H1 (cell line): ENCODE data around the gene PTPRE. TPM values are rescaled to one million over a fixed set of nuclear protein-coding genes. Genes with fewer than 3 reads are reported as not detected.

ENCODE experiments used
- CTCF ChIA-PET: fragments of 300-600 bp; sonication (Branson Sonifier 250); formaldehyde crosslinking; loops from one replicate; lab custom pipeline; 2021; ENCODE audit not compliant: partially characterized antibody; lab: Charles Lee
- POLR2A ChIA-PET: fragments of 300-600 bp; sonication (Branson Sonifier 250); formaldehyde crosslinking; loops from one replicate; lab custom pipeline; 2021; ENCODE audit warnings: inconsistent platforms; ENCODE audit not compliant: partially characterized antibody; lab: Charles Lee
- DNase-seq, 2 experiments: peaks; one replicate each; pipeline versions ENCODE4 v3.0.0 to v3.0.0-alpha.2; 2010 to 2022; ENCODE audit warnings: low spot score in 2 of 2, low read depth in 1 of 2, mixed read lengths in 1 of 2
- FAIRE-seq: peaks from 2 replicates; lab custom pipeline; 2011; peaks lifted over from hg19 to GRCh38; lab: Jason Lieb, UNC
- H2AFZ ChIP-seq: 2 replicates; pipeline ENCODE4 v1.8.1; 2012; ENCODE audit warnings: low read length, inconsistent platforms
- H2AK5ac ChIP-seq: 2 replicates; pipeline ENCODE4 v1.6.1; 2013; ENCODE audit warnings: low read depth, low read length
- H2BK120ac ChIP-seq: replicated peaks from 2 replicates; pipeline ENCODE3; 2013; ENCODE audit warnings: low read depth, low read length, inconsistent platforms
- H2BK12ac ChIP-seq: 2 replicates; pipeline ENCODE4 v1.6.1; 2013; ENCODE audit warnings: low read depth, low read length
- H2BK15ac ChIP-seq: 2 replicates; pipeline ENCODE4 v1.6.1; 2013; ENCODE audit warnings: low read length
- H2BK20ac ChIP-seq: 2 replicates; pipeline ENCODE4 v1.6.1; 2013; ENCODE audit warnings: low read length
- H2BK5ac ChIP-seq: 2 replicates; pipeline ENCODE4 v1.6.1; 2013; ENCODE audit warnings: low read depth, low read length
- H3K14ac ChIP-seq: 2 replicates; pipeline ENCODE4 v1.6.1; 2013; ENCODE audit warnings: inconsistent platforms; ENCODE audit not compliant: insufficient read length
- H3K18ac ChIP-seq: 2 replicates; pipeline ENCODE4 v1.6.1; 2013; ENCODE audit warnings: low read length; ENCODE audit errors: extremely low read depth
- H3K23ac ChIP-seq: 2 replicates; pipeline ENCODE4 v1.6.1; 2013; ENCODE audit warnings: inconsistent platforms; ENCODE audit not compliant: insufficient read length
- H3K23me2 ChIP-seq: 2 replicates; pipeline ENCODE4 v1.6.1; 2013; ENCODE audit warnings: low read depth, low read length
- H3K27ac ChIP-seq: 2 replicates; pipeline ENCODE4 v1.6.1; 2011; ENCODE audit warnings: low read depth, low read length, inconsistent platforms
- H3K27me3 ChIP-seq, 4 experiments: replicated peaks in 1 of 4; 1 replicate in 1 of 4; 2 replicates in 3 of 4; pipeline versions ENCODE4 v1.6.1 to v1.8.1; 2011 to 2013; ENCODE audit warnings: low read length in 3 of 4, mild to moderate bottlenecking in 3 of 4, inconsistent platforms in 2 of 4, mixed read lengths in 2 of 4, moderate library complexity in 1 of 4; ENCODE audit not compliant: control insufficient read depth in 3 of 4, insufficient read depth in 3 of 4; ENCODE audit errors: extremely low read depth in 1 of 4
- H3K36me3 ChIP-seq, 4 experiments: 2 replicates each; pipeline versions ENCODE4 v1.6.1 to v1.8.1; 2011 to 2013; ENCODE audit warnings: mild to moderate bottlenecking in 4 of 4, low read length in 3 of 4, moderate library complexity in 2 of 4, control low read depth in 1 of 4, inconsistent platforms in 1 of 4; ENCODE audit not compliant: insufficient read depth in 4 of 4, control insufficient read depth in 2 of 4
- H3K4ac ChIP-seq: replicated peaks from 2 replicates; pipeline ENCODE3; 2013; ENCODE audit warnings: low read length, low read depth, mixed read lengths, inconsistent platforms; ENCODE audit not compliant: insufficient read length
- H3K4me1 ChIP-seq, 4 experiments: replicated peaks in 1 of 4; 1 replicate in 1 of 4; 2 replicates in 3 of 4; pipeline versions ENCODE4 v1.6.1 to v1.8.1; 2011 to 2013; ENCODE audit warnings: low read length in 3 of 4, inconsistent platforms in 2 of 4, mixed read lengths in 1 of 4; ENCODE audit not compliant: insufficient read depth in 4 of 4, control insufficient read depth in 3 of 4
- H3K4me2 ChIP-seq, 2 experiments: 2 replicates each; pipeline versions ENCODE4 v1.6.1 to v1.8.1; 2011 to 2013; ENCODE audit warnings: low read depth in 2 of 2, low read length in 2 of 2, control low read depth in 1 of 2, inconsistent platforms in 1 of 2, mild to moderate bottlenecking in 1 of 2; ENCODE audit not compliant: insufficient read depth in 1 of 2
- H3K4me3 ChIP-seq, 4 experiments: fragments of 200-600, 300-600 bp in 1 of 4; sonication (generic), shearing (Covaris generic), sonication (Bioruptor Twin) in 1 of 4; 2 replicates each; pipeline versions ENCODE4 v1.5.1 to v1.8.1; 2011 to 2016; ENCODE audit warnings: low read length in 4 of 4, low read depth in 3 of 4, control low read depth in 2 of 4, inconsistent platforms in 2 of 4, mild to moderate bottlenecking in 2 of 4, mixed read lengths in 1 of 4, moderate library complexity in 1 of 4; ENCODE audit not compliant: insufficient read depth in 2 of 4; ENCODE audit errors: extremely low read depth in 1 of 4
- H3K56ac ChIP-seq: replicated peaks from 2 replicates; pipeline ENCODE3; 2013; ENCODE audit warnings: low read depth, mild to moderate bottlenecking, mixed read lengths, low read length, inconsistent platforms; ENCODE audit not compliant: insufficient read length
- H3K79me1 ChIP-seq: 2 replicates; pipeline ENCODE4 v1.6.1; 2013; ENCODE audit warnings: low read depth, low read length, control low read depth
- H3K79me2 ChIP-seq, 2 experiments: 2 replicates each; pipeline versions ENCODE4 v1.6.1 to v1.8.1; 2012 to 2013; ENCODE audit warnings: low read length in 2 of 2, mild to moderate bottlenecking in 2 of 2, inconsistent platforms in 1 of 2; ENCODE audit not compliant: insufficient read depth in 2 of 2, control insufficient read depth in 1 of 2
- H3K9ac ChIP-seq, 4 experiments: replicated peaks in 1 of 4; 1 replicate in 1 of 4; 2 replicates in 3 of 4; pipeline versions ENCODE4 v1.6.1 to v1.8.1; 2011 to 2013; ENCODE audit warnings: low read depth in 3 of 4, low read length in 3 of 4, control low read depth in 2 of 4, mild to moderate bottlenecking in 2 of 4, moderate library complexity in 2 of 4, inconsistent platforms in 1 of 4; ENCODE audit errors: extremely low read depth in 1 of 4
- H3K9me3 ChIP-seq, 2 experiments: 2 replicates each; pipeline versions ENCODE4 v1.6.1 to v1.8.1; 2012 to 2013; ENCODE audit warnings: mild to moderate bottlenecking in 2 of 2, moderate library complexity in 2 of 2, control low read depth in 1 of 2, inconsistent platforms in 1 of 2, low read depth in 1 of 2, low read length in 1 of 2, mixed read lengths in 1 of 2; ENCODE audit not compliant: insufficient read depth in 2 of 2
- H4K20me1 ChIP-seq, 2 experiments: replicated peaks in 1 of 2; 2 replicates each; pipeline versions ENCODE3 to v1.8.1; 2011 to 2013; ENCODE audit warnings: inconsistent platforms in 2 of 2, low read length in 2 of 2, mild to moderate bottlenecking in 1 of 2; ENCODE audit not compliant: insufficient read depth in 2 of 2, control insufficient read depth in 1 of 2
- H4K5ac ChIP-seq: 2 replicates; pipeline ENCODE4 v1.6.1; 2013; ENCODE audit warnings: low read length, low read depth, mixed read lengths, inconsistent platforms; ENCODE audit not compliant: insufficient read length
- H4K8ac ChIP-seq: 2 replicates; pipeline ENCODE4 v1.8.0; 2013; ENCODE audit warnings: mild to moderate bottlenecking, moderate library complexity, low read length, inconsistent platforms; ENCODE audit not compliant: insufficient read depth; ENCODE audit errors: extremely low read depth
- H4K91ac ChIP-seq: replicated peaks from 2 replicates; pipeline ENCODE3; 2013; ENCODE audit warnings: low read length, mixed read lengths, inconsistent platforms; ENCODE audit not compliant: insufficient read length
- CTBP2 ChIP-seq: IDR thresholded peaks from 2 replicates; pipeline ENCODE4 v1.7.0; 2011; ENCODE audit warnings: borderline replicate concordance, mild to moderate bottlenecking, moderate library complexity, mixed read lengths, low read length; ENCODE audit not compliant: insufficient read depth, insufficient read length
- POU5F1 ChIP-seq: IDR thresholded peaks from 2 replicates; pipeline ENCODE4 v1.6.1; 2011; ENCODE audit warnings: low read depth, mild to moderate bottlenecking, low read length, moderate library complexity
- WGBS, 2 experiments: shearing (Covaris generic) in 1 of 2; methylation state at CpG; one replicate each; pipeline versions ENCODE4 v1.1.6 to v1.1.7; 2013 to 2015; ENCODE audit warnings: low lambda C conversion rate in 2 of 2, mixed read lengths in 2 of 2, inconsistent platforms in 1 of 2, low coverage in 1 of 2, missing lambda C conversion rate in 1 of 2; ENCODE audit not compliant: insufficient replicate concordance in 2 of 2, insufficient coverage in 1 of 2, insufficient read length in 1 of 2; ENCODE audit errors: extremely low coverage in 1 of 2, missing lambda C conversion rate in 1 of 2; 5-methylcytosine and 5-hydroxymethylcytosine counted together
- polyA plus RNA-seq, 7 experiments: library from polyadenylated mRNA; depleted of rRNA in 3 of 7; stranded (reverse) in 5 of 7; unstranded in 2 of 7; fragments of >200 nt in 5 of 7; fragments of 200-250 nt in 2 of 7; gene quantifications; 1 replicate in 5 of 7; 2 replicates in 1 of 7; 4 replicates in 1 of 7; pipeline versions ENCODE4 v1.2.1 to v1.2.3, GENCODE V29; 2011 to 2013; ENCODE audit warnings: missing spikeins in 2 of 7, mixed read lengths in 2 of 7
- total RNA-seq: library from RNA; stranded (reverse); fragmentation: NEBNext Ultra II Directional; extraction: Animal tissue kit (Norgen Biotek cat#: 25700); gene quantifications from 2 replicates; pipeline ENCODE4 v1.2.1, GENCODE V29; 2021

PTPRE gene
- total and polyA plus RNA-seq, 2 of the 8 experiments (the other 6 are each of a cell fraction or from before 2014, with no cell fraction given) = 0.33 to 0.54 TPM

DNA sequence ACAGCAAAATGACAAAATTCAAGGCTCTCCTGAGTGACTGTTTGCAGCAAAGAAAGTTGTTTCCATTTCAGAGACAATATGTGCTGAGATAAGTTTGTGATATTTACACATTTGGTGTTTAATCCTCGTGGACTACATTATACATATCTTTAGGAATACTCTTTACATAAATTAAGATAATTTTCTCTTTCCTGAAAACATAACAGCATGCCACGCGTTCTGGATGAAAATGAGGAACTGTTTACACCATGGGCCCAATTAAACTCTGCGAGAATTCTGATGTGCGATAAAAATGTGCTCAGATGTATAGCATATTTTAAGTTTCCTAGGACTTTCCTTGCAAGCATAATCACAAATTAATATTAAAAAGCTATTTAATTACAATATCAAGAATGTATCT lies 26.4 kb downstream of the PTPRE start:
- no peak overlapping the region for H3K4ac ChIP-seq
- H3K56ac ChIP-seq = no peak overlapping the region
- H3K9me3 ChIP-seq = no peaks in the 10 kb centered on the region
- TF ChIP-seq CTBP2 = no peak
- TF ChIP-seq POU5F1 = no peak
- TF ChIP-seq, all 59 proteins: peak for 0
- Histone ChIP-seq H2BK12ac (no peak overlapping the region), H3K79me1 (no peaks in the 10 kb centered on the region), H4K91ac (no peak overlapping the region), H2BK5ac (no peak overlapping the region), H3K14ac (no peak overlapping the region), H2BK20ac (no peak overlapping the region), H2BK120ac (no peak overlapping the region), H3K23me2 (no peaks in the 10 kb centered on the region), H3K23ac (no peak overlapping the region), H3K27ac (no peak overlapping the region), H2BK15ac (no peak overlapping the region), H3K4me3 (no peak overlapping the region), H3K4me2 (no peak overlapping the region), H2AFZ (no peak overlapping the region), H3K4me1 (0 out of 7 replicates have a peak, but pooled peaks cover 0 to 3% (median 0%) of the 10 kb centered on the region in 4 experiments), H3K9ac (no peak overlapping the region), H3K36me3 (no peaks in the 10 kb centered on the region), H2AK5ac (no peak overlapping the region), H4K8ac (no peak overlapping the region), H4K5ac (no peak overlapping the region), H3K27me3 (no peaks in the 10 kb centered on the region), H3K18ac (no peak overlapping the region), H4K20me1 (no peaks in the 10 kb centered on the region), H3K79me2 (no peaks in the 10 kb centered on the region)
- ChIA-PET POLR2A (no interaction called here), CTCF (interaction anchor here (1.6 kb wide), 1 partner anchor 13 kb away, joined by 7 read pairs; no protein-coding TSS in a partner anchor)
- FAIRE-seq = no peak
- WGBS, 2 experiments = 92% methylated on average over 5 of the region's 5 CpGs; no CpG with 5 or more reads in 1 of the 2 experiments
- DNase-seq = no peak
